Heart left ventricle (tissue), 13 donors: ENCODE data around the gene RBMS1.

Experiments
- POLR2A ChIP-seq, 2 donors: fragments of 450-650 bp; IDR thresholded peaks; one replicate each; pipeline ENCODE4 v1.6.1; 2017; ENCODE audit warnings: antibody characterized with exemption in 2 of 2, mild to moderate bottlenecking in 2 of 2, moderate library complexity in 2 of 2
- TF ChIP-seq, protein P1 (sequence below), 12 donors: fragments of 200-600 bp; sonication (generic) in 4 of 12; IDR thresholded peaks; one replicate each; pipeline versions ENCODE4 v1.5.0 to v1.8.0; 2018 to 2022; ENCODE audit warnings: antibody characterized with exemption in 12 of 12, mild to moderate bottlenecking in 5 of 12
- donor health status: ischemic (EF 13 %, LVEDD 7.1; RV severe dilation, severe dysfunction).
- donor health status: DM: no; HTN: yes; CAD: no.
- donor health status: DM: no; HTN: no; CAD: no.
- donor health status: ischemic (EF 25% LVEDD 6.9; RV normal size, moderate dysfunction).
- donor health status: ischemic (EF 25% LVEDD 5.7; RV mildly dilated, moderate dysfunction).
- donor health status: ischemic (EF 35%, LVEDD 5.7; RV mildly dilated, moderate dysfunction).
- donor health status: nonischemic (EF 11% LVEDD 7.7; RV severe dilation, severe dysfunction).
- donor health status: DM: yes; HTN: yes; CAD: no.
- donor health status: PGD.
- donor health status: ischemic (EF 29% LVEDD 5.4; RV normal size, mild dysfunction).
- donor health status: nonischemic (EF 23%, LVEDD 6.1; RV moderate dilation, normal function).

DNA sequence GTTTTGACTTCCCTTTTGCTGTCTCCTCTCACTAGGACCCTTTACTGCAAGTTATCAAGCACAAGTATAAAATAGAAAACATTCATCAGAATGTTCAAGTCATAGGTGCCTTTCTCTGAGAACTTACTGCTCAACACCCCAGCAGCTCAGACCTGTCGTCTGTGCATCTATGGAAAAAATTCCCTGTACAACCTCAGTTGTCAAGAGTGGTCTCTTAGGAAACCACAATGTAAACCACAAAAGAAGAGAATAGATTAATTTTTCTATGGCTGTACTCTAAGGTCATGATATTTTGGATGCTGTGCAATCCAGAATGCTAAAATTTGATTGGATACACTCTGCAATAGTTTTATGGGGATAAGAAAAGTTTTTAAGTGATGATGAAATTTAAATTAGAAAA, 84.1 kb downstream of the RBMS1 start:
- TF ChIP-seq, protein P1, sequence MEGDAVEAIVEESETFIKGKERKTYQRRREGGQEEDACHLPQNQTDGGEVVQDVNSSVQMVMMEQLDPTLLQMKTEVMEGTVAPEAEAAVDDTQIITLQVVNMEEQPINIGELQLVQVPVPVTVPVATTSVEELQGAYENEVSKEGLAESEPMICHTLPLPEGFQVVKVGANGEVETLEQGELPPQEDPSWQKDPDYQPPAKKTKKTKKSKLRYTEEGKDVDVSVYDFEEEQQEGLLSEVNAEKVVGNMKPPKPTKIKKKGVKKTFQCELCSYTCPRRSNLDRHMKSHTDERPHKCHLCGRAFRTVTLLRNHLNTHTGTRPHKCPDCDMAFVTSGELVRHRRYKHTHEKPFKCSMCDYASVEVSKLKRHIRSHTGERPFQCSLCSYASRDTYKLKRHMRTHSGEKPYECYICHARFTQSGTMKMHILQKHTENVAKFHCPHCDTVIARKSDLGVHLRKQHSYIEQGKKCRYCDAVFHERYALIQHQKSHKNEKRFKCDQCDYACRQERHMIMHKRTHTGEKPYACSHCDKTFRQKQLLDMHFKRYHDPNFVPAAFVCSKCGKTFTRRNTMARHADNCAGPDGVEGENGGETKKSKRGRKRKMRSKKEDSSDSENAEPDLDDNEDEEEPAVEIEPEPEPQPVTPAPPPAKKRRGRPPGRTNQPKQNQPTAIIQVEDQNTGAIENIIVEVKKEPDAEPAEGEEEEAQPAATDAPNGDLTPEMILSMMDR (IDR thresholded peaks at IDR 0.05): no peak
- TF ChIP-seq POLR2A (IDR thresholded peaks at IDR 0.05): no peak
